ENCODE results near the gene BST2. TPM values are rescaled to one million over a fixed set of nuclear protein-coding genes. Genes with fewer than 3 reads are reported as not detected.

The BST2 gene
- total and polyA plus RNA-seq, 2 of the 4 experiments (the other 2 are of a cell fraction) = 0.18 to 0.92 TPM

GRCh38 chr19:17406887-17407196 lies 1.4 kb upstream of the BST2 start:
- H3K14ac ChIP-seq (replicated peaks; ENCODE audit: low read depth, low read length) = no peak overlapping the region
- POLR2A ChIA-PET (ENCODE audit: unreplicated experiment) = no interaction called here
- no peak overlapping the region for H3K56ac ChIP-seq (ENCODE audit: extremely low read depth, insufficient read depth, low read length)
- no peak overlapping the region for H3K4me3 ChIP-seq (ENCODE audit: insufficient read depth, low read depth, low read length)
- dilution Hi-C loops (cut with HindIII; ENCODE audit: low sequenced_read_pairs, unreplicated experiment) = no loop called here
- H2BK15ac ChIP-seq (ENCODE audit: low read depth, low read length) = no peak overlapping the region
- no peak overlapping the region for H3K4me2 ChIP-seq (ENCODE audit: low read depth, low read length)
- no peak overlapping the region for H4K8ac ChIP-seq (ENCODE audit: low read depth in 2 of 2, low read length in 2 of 2)
- H3K36me3 ChIP-seq (ENCODE audit: control insufficient read depth, insufficient read depth, low read length) = no peaks in the 10 kb centered on the region
- no peaks in the 10 kb centered on the region for H3K27me3 ChIP-seq (ENCODE audit: control insufficient read depth, insufficient read depth, low read length)
- TF ChIP-seq BHLHE40 (IDR thresholded peaks at IDR 0.05; ENCODE audit: low read depth, low read length) (no peak), SMC3 (IDR thresholded peaks at IDR 0.05; ENCODE audit: low read depth, low read length) (no peak), RFX5 (IDR thresholded peaks at IDR 0.05; ENCODE audit: low read depth, low read length) (no peak), CHD1 (IDR thresholded peaks at IDR 0.05; ENCODE audit: low read depth, low read length) (no peak), MAFK (IDR thresholded peaks at IDR 0.05; ENCODE audit: low read depth, low read length) (no peak), MAZ (IDR thresholded peaks at IDR 0.05; ENCODE audit: borderline replicate concordance, low read depth, low read length) (no peak), POLR2A (IDR thresholded peaks at IDR 0.05; ENCODE audit: low read depth, low read length) (no peak), FOS (IDR thresholded peaks at IDR 0.05; ENCODE audit: low read depth, low read length) (no peak), RCOR1 (IDR thresholded peaks at IDR 0.05; ENCODE audit: insufficient replicate concordance, low read length) (no peak), CEBPB (IDR thresholded peaks at IDR 0.05; ENCODE audit: low read depth, low read length) (no peak), ELK1 (IDR thresholded peaks at IDR 0.05; ENCODE audit: borderline replicate concordance, low read depth, low read length) (no peak), RAD21 (IDR thresholded peaks at IDR 0.05; ENCODE audit: low read length) (no peak)
- TF ChIP-seq, protein P1, sequence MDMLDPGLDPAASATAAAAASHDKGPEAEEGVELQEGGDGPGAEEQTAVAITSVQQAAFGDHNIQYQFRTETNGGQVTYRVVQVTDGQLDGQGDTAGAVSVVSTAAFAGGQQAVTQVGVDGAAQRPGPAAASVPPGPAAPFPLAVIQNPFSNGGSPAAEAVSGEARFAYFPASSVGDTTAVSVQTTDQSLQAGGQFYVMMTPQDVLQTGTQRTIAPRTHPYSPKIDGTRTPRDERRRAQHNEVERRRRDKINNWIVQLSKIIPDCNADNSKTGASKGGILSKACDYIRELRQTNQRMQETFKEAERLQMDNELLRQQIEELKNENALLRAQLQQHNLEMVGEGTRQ (IDR thresholded peaks at IDR 0.05; ENCODE audit: low read depth, low read length) = no peak
- no peaks in the 10 kb centered on the region for H3K79me1 ChIP-seq (ENCODE audit: low read depth in 1 of 2, low read length in 2 of 2)
- H4K5ac ChIP-seq (ENCODE audit: low read depth, low read length) = no peak overlapping the region
- no peak overlapping the region for H2BK5ac ChIP-seq (ENCODE audit: low read depth, low read length, poor library complexity, severe bottlenecking)
- no peak overlapping the region for H3K18ac ChIP-seq (ENCODE audit: low read depth, low read length)
- peaks cover under 1% of the 10 kb centered on the region; the same call in 1 of the 2 replicates for H3K4me1 ChIP-seq (ENCODE audit: control insufficient read depth, insufficient read depth, low read length)
- no TSS peak for BruUV-seq (replicated peaks)
- H3K9ac ChIP-seq (ENCODE audit: low read depth, low read length) = no peak overlapping the region
- DNase-seq = no peak
- WGBS, 2 experiments (ENCODE audit: extremely low coverage in 2 of 2, insufficient read length in 1 of 2) = no CpG with 5 or more reads among the region's 2 CpGs
- no peak overlapping the region for H3K27ac ChIP-seq (ENCODE audit: insufficient read depth, low read length)
- no peak overlapping the region for H3K4ac ChIP-seq (ENCODE audit: low read depth, low read length)
- H3K9me1 ChIP-seq (ENCODE audit: insufficient read depth, low read length) = peaks cover 2% of the 10 kb centered on the region; the same call in 1 of the 2 replicates
- no peak overlapping the region for H2AK5ac ChIP-seq (ENCODE audit: low read depth, low read length)
- no peak overlapping the region for H2AK9ac ChIP-seq (replicated peaks; ENCODE audit: low read depth, low read length, poor library complexity)
- no peak overlapping the region for H2BK20ac ChIP-seq (ENCODE audit: low read depth, low read length)
- in situ Hi-C loops (cut with MboI; ENCODE audit: low sequenced_read_pairs) = no loop called here
- no peak overlapping the region for H2BK120ac ChIP-seq (ENCODE audit: low read depth, low read length)
- no peak overlapping the region for H2AFZ ChIP-seq (replicated peaks; ENCODE audit: low read length, poor library complexity)
- H3K9me3 ChIP-seq (ENCODE audit: control insufficient read depth, insufficient read depth, low read length) = no peaks in the 10 kb centered on the region
- H3K23ac ChIP-seq (ENCODE audit: low read depth, low read length) = no peak overlapping the region
- CTCF ChIA-PET = no interaction called here
- H4K20me1 ChIP-seq (ENCODE audit: insufficient read depth, low read length) = no peaks in the 10 kb centered on the region
- ATAC-seq (ENCODE audit: low read depth) = no peak
- intact Hi-C loops (cut with micrococcal nuclease) = no loop called here
- H4K91ac ChIP-seq (ENCODE audit: insufficient read depth, low read depth, low read length) = no peak overlapping the region

Data from IMR-90 (cell line).